Activated CD4-positive, alpha-beta T cell treated with anti-CD3 and anti-CD28 coated beads for 36 hours (primary cell): ENCODE measurements around the gene LRRC4C. TPM values are rescaled to one million over a fixed set of nuclear protein-coding genes. Genes with fewer than 3 reads are reported as not detected.

ENCODE experiments used
- ATAC-seq: fragments of 200-7000 bp; cut with Tn5 transposase; one replicate; pipeline ENCODE4 v1.10.0; 2021; ENCODE audit warnings: mild to moderate bottlenecking, moderate library complexity
- CTCF ChIA-PET: fragments of 350-600 bp; sonication (Branson Sonifier 250); formaldehyde crosslinking; loops from one replicate; lab custom pipeline; 2021; ENCODE audit warnings: antibody characterized with exemption; lab: Charles Lee
- POLR2A ChIA-PET: fragments of 350-600 bp; sonication (Branson Sonifier 250); formaldehyde crosslinking; loops from one replicate; lab custom pipeline; 2021; ENCODE audit warnings: antibody characterized with exemption, inconsistent platforms; lab: Charles Lee
- DNase-seq: peaks from one replicate; pipeline ENCODE4 v3.0.0-alpha.2; 2020
- H3K27ac Mint-ChIP-seq: one replicate; pipeline ENCODE4 v1.8.0; 2021; ENCODE audit warnings: mixed read lengths
- H3K27me3 Mint-ChIP-seq: one replicate; pipeline ENCODE4 v1.8.0; 2021; ENCODE audit warnings: mixed read lengths
- H3K36me3 Mint-ChIP-seq: one replicate; pipeline ENCODE4 v1.8.0; 2021; ENCODE audit warnings: low read depth, mixed read lengths
- H3K4me1 Mint-ChIP-seq: one replicate; pipeline ENCODE4 v1.8.0; 2021; ENCODE audit warnings: mixed read lengths
- H3K4me3 Mint-ChIP-seq: one replicate; pipeline ENCODE4 v1.8.0; 2021; ENCODE audit warnings: mild to moderate bottlenecking, moderate library complexity, mixed read lengths
- H3K9me3 Mint-ChIP-seq: one replicate; pipeline ENCODE4 v1.8.0; 2021; ENCODE audit warnings: low read depth, mixed read lengths
- intact Hi-C, 2 experiments: fragments of 100-400 bp; cut with DNase I in 1 of 2; cut with micrococcal nuclease in 1 of 2; formaldehyde crosslinking; loops; one replicate each; pipeline versions ENCODE4 v1.14.2 to v1.15.1; 2022 to 2024; cut with DNase I, micrococcal nuclease
- total RNA-seq, 2 experiments: library from RNA; stranded (reverse); gene quantifications; one replicate each; pipeline ENCODE4 v1.2.3, GENCODE V29; 2021

LRRC4C gene
- total RNA-seq, 2 experiments from 2014 or later, result not detected

DNA sequence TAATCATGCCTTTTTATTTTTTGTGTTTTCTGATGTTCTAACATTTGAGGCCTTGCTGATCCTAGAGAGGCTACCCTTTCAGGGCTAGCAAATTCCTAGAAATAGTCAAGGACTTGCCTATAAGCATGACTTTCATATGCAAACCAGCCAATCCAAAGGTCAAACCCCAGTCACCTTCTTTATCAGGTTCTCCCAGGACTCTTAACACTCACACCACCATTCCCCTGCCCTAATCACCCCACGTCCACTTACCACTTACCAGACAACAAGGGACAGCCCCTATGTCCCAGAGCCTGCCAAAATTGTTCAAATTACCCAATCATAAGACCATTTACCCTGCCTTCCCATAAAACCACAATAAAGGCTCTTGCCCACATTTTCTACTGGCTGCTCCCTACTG is 1339.8 kb downstream of the LRRC4C start:
- H3K9me3 Mint-ChIP-seq, result peaks cover 21% of the 10 kb centered on the region
- no peaks in the 10 kb centered on the region for H3K36me3 Mint-ChIP-seq
- intact Hi-C loops, result loop anchor here in 1 of 2 experiments (10.0 kb wide), 1 partner anchor 915 kb away; no protein-coding TSS in a partner anchor
- CTCF ChIA-PET, result interaction anchor here (0.6 kb wide), 1 partner anchor 1109 kb away, joined by 3 read pairs; no protein-coding TSS in a partner anchor
- no peak for DNase-seq
- no peak overlapping the region for H3K27ac Mint-ChIP-seq
- no peaks in the 10 kb centered on the region for H3K27me3 Mint-ChIP-seq
- H3K4me1 Mint-ChIP-seq, result no peaks in the 10 kb centered on the region
- no peak for ATAC-seq
- no peak overlapping the region for H3K4me3 Mint-ChIP-seq
- POLR2A ChIA-PET, result no interaction called here

GRCh38 chr11:40118780-40119179 is 1340.7 kb downstream of the LRRC4C start:
- ATAC-seq, result no peak
- Mint-ChIP-seq H3K36me3 (no peaks in the 10 kb centered on the region), H3K9me3 (peaks cover 17% of the 10 kb centered on the region), H3K4me3 (no peak overlapping the region), H3K4me1 (no peaks in the 10 kb centered on the region), H3K27ac (no peak overlapping the region), H3K27me3 (no peaks in the 10 kb centered on the region)
- intact Hi-C loops, result loop anchor here in 1 of 2 experiments (10.0 kb wide), 1 partner anchor 914 kb away; no protein-coding TSS in a partner anchor
- no peak for DNase-seq
- CTCF ChIA-PET, result interaction anchor here (0.6 to 1.0 kb wide), 2 partner anchors 13 to 1108 kb away, joined by 3 read pairs; no protein-coding TSS in a partner anchor
- POLR2A ChIA-PET, result no interaction called here

DNA sequence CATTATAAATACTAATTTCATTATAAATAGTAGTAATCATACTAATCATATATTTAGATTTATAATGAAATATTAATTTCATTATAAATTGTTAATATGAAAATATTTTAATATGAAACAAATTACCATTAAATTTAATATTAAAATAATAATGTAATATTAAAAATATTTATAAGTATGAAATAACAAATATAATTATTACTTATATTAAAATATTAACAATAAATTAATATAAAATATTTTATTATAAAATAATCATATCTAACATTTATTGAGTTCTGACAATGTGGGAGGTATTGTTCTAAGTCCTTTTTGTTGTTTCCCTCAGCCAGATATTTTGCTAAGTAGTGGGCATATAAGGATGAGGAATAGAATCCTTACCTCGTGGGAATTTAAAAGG is 1341.4 kb downstream of the LRRC4C start:
- ATAC-seq, result no peak
- POLR2A ChIA-PET, result no interaction called here
- Mint-ChIP-seq H3K4me3 (no peak overlapping the region), H3K27me3 (no peaks in the 10 kb centered on the region), H3K36me3 (no peaks in the 10 kb centered on the region), H3K27ac (no peak overlapping the region), H3K9me3 (peaks cover 15% of the 10 kb centered on the region), H3K4me1 (no peaks in the 10 kb centered on the region)
- DNase-seq, result no peak
- CTCF ChIA-PET, result interaction anchor here (1.0 kb wide), 1 partner anchor 14 kb away, joined by 3 read pairs; no protein-coding TSS in a partner anchor
- intact Hi-C loops, result loop anchor here in 1 of 2 experiments (10.0 kb wide), 1 partner anchor 913 kb away; no protein-coding TSS in a partner anchor

- no peak overlapping the region for H3K4me3 Mint-ChIP-seq
- POLR2A ChIA-PET, result no interaction called here
- H3K4me1 Mint-ChIP-seq, result no peaks in the 10 kb centered on the region
- no peaks in the 10 kb centered on the region for H3K27me3 Mint-ChIP-seq
- H3K36me3 Mint-ChIP-seq, result no peaks in the 10 kb centered on the region
- peaks cover 14% of the 10 kb centered on the region for H3K9me3 Mint-ChIP-seq
- DNase-seq (no peak), ATAC-seq (no peak)
- CTCF ChIA-PET, result no interaction called here
- H3K27ac Mint-ChIP-seq, result no peak overlapping the region
- intact Hi-C loops, result no loop called here
Observed at GRCh38 chr11:40104941-40105550, 1354.4 kb downstream of the LRRC4C start.

DNA sequence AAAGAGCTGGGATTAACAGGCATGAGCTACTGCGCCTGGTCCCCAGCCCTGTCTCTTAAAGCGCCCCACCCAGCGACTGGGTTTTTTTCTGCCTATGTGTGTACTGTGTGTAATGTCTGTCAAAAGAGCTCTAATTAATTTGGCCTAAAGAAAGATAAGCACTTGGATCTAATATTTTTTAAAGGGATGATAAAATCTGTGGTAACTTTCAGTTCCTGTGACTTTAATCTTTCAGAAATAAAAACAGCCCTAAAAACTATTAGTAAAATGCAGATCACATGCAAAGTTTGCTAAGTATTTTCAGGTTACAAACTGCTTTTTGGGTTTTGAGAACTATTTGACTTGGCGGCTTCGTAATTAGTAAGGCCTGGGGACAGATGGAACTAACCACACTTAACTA is 1358.7 kb downstream of the LRRC4C start:
- no peak overlapping the region for H3K27ac Mint-ChIP-seq
- H3K4me1 Mint-ChIP-seq, result no peaks in the 10 kb centered on the region
- H3K27me3 Mint-ChIP-seq, result no peaks in the 10 kb centered on the region
- POLR2A ChIA-PET, result no interaction called here
- intact Hi-C loops, result no loop called here
- DNase-seq, result no peak
- ATAC-seq, result no peak
- CTCF ChIA-PET, result no interaction called here
- peaks cover 13% of the 10 kb centered on the region for H3K9me3 Mint-ChIP-seq
- no peak overlapping the region for H3K4me3 Mint-ChIP-seq
- no peaks in the 10 kb centered on the region for H3K36me3 Mint-ChIP-seq

- no peak overlapping the region for H3K27ac Mint-ChIP-seq
- no peaks in the 10 kb centered on the region for H3K27me3 Mint-ChIP-seq
- intact Hi-C loops, result no loop called here
- DNase-seq (no peak), ATAC-seq (no peak)
- H3K9me3 Mint-ChIP-seq, result peaks cover 13% of the 10 kb centered on the region
- H3K4me1 Mint-ChIP-seq, result no peaks in the 10 kb centered on the region
- H3K4me3 Mint-ChIP-seq, result no peak overlapping the region
- POLR2A ChIA-PET, result no interaction called here
- no peaks in the 10 kb centered on the region for H3K36me3 Mint-ChIP-seq
- CTCF ChIA-PET, result interaction anchor here (1.1 kb wide), 1 partner anchor 435 kb away, joined by 3 read pairs; no protein-coding TSS in a partner anchor
Observed at GRCh38 chr11:40100162-40100553, 1359.3 kb downstream of the LRRC4C start.

- intact Hi-C loops, result no loop called here
- ChIA-PET POLR2A (no interaction called here), CTCF (interaction anchor here (1.1 kb wide), 1 partner anchor 435 kb away, joined by 3 read pairs; no protein-coding TSS in a partner anchor)
- peaks cover 13% of the 10 kb centered on the region for H3K9me3 Mint-ChIP-seq
- ATAC-seq (no peak), DNase-seq (no peak)
- H3K27ac Mint-ChIP-seq, result no peak overlapping the region
- no peaks in the 10 kb centered on the region for H3K4me1 Mint-ChIP-seq
- no peaks in the 10 kb centered on the region for H3K36me3 Mint-ChIP-seq
- H3K27me3 Mint-ChIP-seq, result no peaks in the 10 kb centered on the region
- no peak overlapping the region for H3K4me3 Mint-ChIP-seq
Observed at GRCh38 chr11:40099426-40100161, 1359.9 kb downstream of the LRRC4C start.

DNA sequence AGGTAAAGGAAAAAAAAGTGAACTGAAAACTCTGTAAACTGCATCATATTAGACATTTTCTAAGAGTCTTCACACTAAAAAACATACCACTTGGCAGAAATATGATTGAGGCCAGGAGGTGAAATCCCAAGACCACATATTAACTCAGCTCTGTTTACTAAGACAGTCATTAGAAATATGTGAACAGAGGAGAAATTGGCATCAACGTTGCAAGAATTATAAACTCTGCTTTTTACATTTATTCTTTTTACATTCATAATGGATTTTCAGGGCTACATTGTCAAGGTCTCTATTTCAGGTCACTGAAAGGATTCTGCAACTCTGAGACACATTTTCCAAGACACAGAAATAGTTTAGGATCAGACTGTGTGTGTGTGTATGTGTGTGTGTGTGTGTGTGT is 1364.0 kb downstream of the LRRC4C start:
- no peaks in the 10 kb centered on the region for H3K4me1 Mint-ChIP-seq
- H3K27me3 Mint-ChIP-seq, result no peaks in the 10 kb centered on the region
- H3K4me3 Mint-ChIP-seq, result no peak overlapping the region
- intact Hi-C loops, result no loop called here
- H3K27ac Mint-ChIP-seq, result no peak overlapping the region
- ATAC-seq (no peak), DNase-seq (no peak)
- POLR2A ChIA-PET, result no interaction called here
- H3K36me3 Mint-ChIP-seq, result no peaks in the 10 kb centered on the region
- peaks cover 3% of the 10 kb centered on the region for H3K9me3 Mint-ChIP-seq
- CTCF ChIA-PET, result no interaction called here

DNA sequence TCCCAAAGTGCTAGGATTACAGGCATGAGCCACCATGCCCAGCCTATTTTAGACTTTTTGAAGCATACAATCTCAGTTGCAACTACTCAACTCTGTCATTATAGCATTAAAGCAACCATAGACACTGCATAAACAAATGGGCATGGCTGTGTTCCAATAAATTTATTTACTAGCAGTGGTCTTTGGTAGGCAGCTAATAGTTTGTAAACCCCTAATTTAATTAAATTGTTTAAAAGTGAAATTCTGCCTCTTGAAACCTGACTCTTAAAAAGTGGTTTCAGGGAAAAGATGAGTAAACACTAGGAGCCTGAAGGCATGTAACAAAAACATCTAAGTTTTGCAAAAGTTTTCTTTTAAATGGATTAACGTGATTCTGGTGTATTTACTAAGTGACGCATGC is 1364.5 kb downstream of the LRRC4C start:
- no peak for ATAC-seq
- no peaks in the 10 kb centered on the region for H3K36me3 Mint-ChIP-seq
- H3K4me1 Mint-ChIP-seq, result no peaks in the 10 kb centered on the region
- intact Hi-C loops, result no loop called here
- POLR2A ChIA-PET, result no interaction called here
- no peak for DNase-seq
- no peak overlapping the region for H3K27ac Mint-ChIP-seq
- CTCF ChIA-PET, result no interaction called here
- H3K9me3 Mint-ChIP-seq, result peaks cover 3% of the 10 kb centered on the region
- H3K27me3 Mint-ChIP-seq, result no peaks in the 10 kb centered on the region
- no peak overlapping the region for H3K4me3 Mint-ChIP-seq

DNA sequence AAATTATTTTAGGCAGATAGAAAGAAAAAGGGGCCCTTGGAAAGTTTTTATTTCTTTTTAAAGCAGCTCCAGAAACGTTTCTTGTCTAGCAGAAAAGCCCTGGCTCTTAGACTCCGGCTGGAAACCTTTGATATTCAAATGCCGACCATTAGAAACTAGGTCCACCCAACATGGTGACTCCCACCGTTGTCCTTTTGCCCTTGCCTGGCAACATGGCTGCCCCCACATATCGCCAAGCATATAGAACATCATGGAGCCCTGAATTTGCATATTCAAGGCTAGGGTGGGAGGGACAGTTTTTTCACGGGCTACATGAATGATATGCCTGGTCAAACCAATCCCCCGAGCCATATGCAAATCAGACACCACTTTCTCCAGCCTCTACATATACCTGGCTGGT is 1379.0 kb downstream of the LRRC4C start:
- Mint-ChIP-seq H3K36me3 (no peaks in the 10 kb centered on the region), H3K9me3 (peaks cover 24% of the 10 kb centered on the region)
- DNase-seq, result no peak

More for the DNA sequence above, 1379.0 kb downstream of the LRRC4C start:
- POLR2A ChIA-PET, result no interaction called here
- no peaks in the 10 kb centered on the region for H3K27me3 Mint-ChIP-seq
- no peak overlapping the region for H3K4me3 Mint-ChIP-seq
- intact Hi-C loops, result no loop called here
- no peak overlapping the region for H3K27ac Mint-ChIP-seq
- no peak for ATAC-seq
- CTCF ChIA-PET, result no interaction called here
- no peaks in the 10 kb centered on the region for H3K4me1 Mint-ChIP-seq
